Effector CD4-positive, alpha-beta T cell (primary cell): ENCODE data around the gene POLE.

Source experiments
- DNase-seq: peaks from one replicate; pipeline ENCODE4 v3.0.0-alpha.2; 2020

POLE gene

GRCh38 chr12:132575661-132576060 lies 111.5 kb downstream of the POLE start:
- DNase-seq = no peak

- no peak for DNase-seq
Measured at GRCh38 chr12:132574271-132574996, 112.7 kb downstream of the POLE start.
